ENCODE measurements around the gene COPS4. TPM values are rescaled to one million over a fixed set of nuclear protein-coding genes. Genes with fewer than 3 reads are reported as not detected.
A peak's percentile ranks its signal among the peaks of the same experiment; 100 is the strongest.

COPS4 gene
- total RNA-seq, 1 experiment from 2014 or later = 21.0 TPM

GRCh38 chr4:83010111-83010521 is 24.9 kb upstream of the COPS4 start:
- peaks cover 40% of the 10 kb centered on the region for H3K36me3 Mint-ChIP-seq (ENCODE audit: insufficient read depth, unreplicated experiment)
- H3K27ac Mint-ChIP-seq (ENCODE audit: unreplicated experiment) = peak overlapping the region; percentile 87
- DNase-seq = no peak
- H3K9me3 Mint-ChIP-seq (ENCODE audit: low read depth, unreplicated experiment) = no peaks in the 10 kb centered on the region
- BruUV-seq (replicated peaks) = no TSS peak
- H3K4me3 Mint-ChIP-seq (ENCODE audit: low read depth, unreplicated experiment) = peak overlapping the region; percentile 93
- no peaks in the 10 kb centered on the region for H3K27me3 Mint-ChIP-seq (ENCODE audit: unreplicated experiment)
- CTCF ChIA-PET = interaction anchor here (0.7 kb wide), 1 partner anchor 110 kb away, joined by 3 read pairs; the partner anchor contains the start of gene THAP9
- intact Hi-C loops (cut with micrococcal nuclease; ENCODE audit: unreplicated experiment) = loop anchor here (5.0 kb wide), 1 partner anchor 108 kb away; the partner anchor contains the start of gene THAP9
- no peak for TF ChIP-seq CTCF (IDR thresholded peaks at IDR 0.05; ENCODE audit: unreplicated experiment)
- H3K4me1 Mint-ChIP-seq (ENCODE audit: low read depth, unreplicated experiment) = peaks cover 18% of the 10 kb centered on the region

GRCh38 chr4:83010522-83011318 is 24.3 kb upstream of the COPS4 start, which contains the start of gene LIN54:
LIN54 (minus strand) TSS chr4:83010823; CDS start chr4:82984844, 25,979 bp downstream.
- H3K9me3 Mint-ChIP-seq (ENCODE audit: low read depth, unreplicated experiment) = no peaks in the 10 kb centered on the region
- H3K4me1 Mint-ChIP-seq (ENCODE audit: low read depth, unreplicated experiment) = peaks cover 18% of the 10 kb centered on the region
- DNase-seq = peak; percentile 71
- no peaks in the 10 kb centered on the region for H3K27me3 Mint-ChIP-seq (ENCODE audit: unreplicated experiment)
- no TSS peak for BruUV-seq (replicated peaks)
- H3K4me3 Mint-ChIP-seq (ENCODE audit: low read depth, unreplicated experiment) = peak within 1 kb of the TSS; percentile 93
- CTCF ChIA-PET = interaction anchor here (0.7 kb wide), 2 partner anchors 110 to 1985 kb away, joined by 3 to 5 read pairs; partner anchors contain the start of gene THAP9
- no peak for TF ChIP-seq CTCF (IDR thresholded peaks at IDR 0.05; ENCODE audit: unreplicated experiment)
- intact Hi-C loops (cut with micrococcal nuclease; ENCODE audit: unreplicated experiment) = loop anchor here (5.0 kb wide), 1 partner anchor 108 kb away; the partner anchor contains the start of gene THAP9
- peak within 1 kb of the TSS; percentile 87 for H3K27ac Mint-ChIP-seq (ENCODE audit: unreplicated experiment)
- H3K36me3 Mint-ChIP-seq (ENCODE audit: insufficient read depth, unreplicated experiment) = peaks cover 40% of the 10 kb centered on the region

GRCh38 chr4:83011689-83012199 is 23.2 kb upstream of the COPS4 start:
- TSS peak; percentile 42 for BruUV-seq (replicated peaks)
- Mint-ChIP-seq H3K27me3 (ENCODE audit: unreplicated experiment) (no peaks in the 10 kb centered on the region), H3K27ac (ENCODE audit: unreplicated experiment) (peak overlapping the region; percentile 86)

More at GRCh38 chr4:83011689-83012199, 23.2 kb upstream of the COPS4 start:
- no peak for TF ChIP-seq CTCF (IDR thresholded peaks at IDR 0.05; ENCODE audit: unreplicated experiment)
- Mint-ChIP-seq H3K9me3 (ENCODE audit: low read depth, unreplicated experiment) (no peaks in the 10 kb centered on the region), H3K4me1 (ENCODE audit: low read depth, unreplicated experiment) (peaks cover 18% of the 10 kb centered on the region), H3K4me3 (ENCODE audit: low read depth, unreplicated experiment) (peak overlapping the region; percentile 93), H3K36me3 (ENCODE audit: insufficient read depth, unreplicated experiment) (peaks cover 40% of the 10 kb centered on the region)
- CTCF ChIA-PET = interaction anchor here (0.7 kb wide), 1 partner anchor 62 kb away, joined by 3 read pairs; no protein-coding TSS in a partner anchor
- DNase-seq = no peak
- intact Hi-C loops (cut with micrococcal nuclease; ENCODE audit: unreplicated experiment) = loop anchor here (5.0 kb wide), 1 partner anchor 109 kb away; the partner anchor contains the start of gene THAP9
